HepG2 (cell line): ENCODE data around the gene RAB23. TPM values are rescaled to one million over a fixed set of nuclear protein-coding genes. Genes with fewer than 3 reads are reported as not detected.

Experiments used
- RAD51 ChIP-seq: fragments of 450-650 bp; IDR thresholded peaks from 2 replicates; pipeline ENCODE4 v1.6.1; 2016; ENCODE audit warnings: borderline replicate concordance
- ZEB1 ChIP-seq: IDR thresholded peaks from 2 replicates; pipeline ENCODE4 v1.6.1; 2012; ENCODE audit warnings: mild to moderate bottlenecking, low read depth, inconsistent platforms; ENCODE audit not compliant: insufficient replicate concordance
- ZFP91 ChIP-seq: sonication (generic); formaldehyde crosslinking; IDR thresholded peaks from 2 replicates; pipeline ENCODE4 v1.9.0; 2022; ENCODE audit warnings: missing genetic modification reagents, mild to moderate bottlenecking, borderline replicate concordance
- ZNF318 ChIP-seq: sonication (generic); formaldehyde crosslinking; IDR thresholded peaks from 2 replicates; pipeline ENCODE4 v1.4.0; 2020; ENCODE audit warnings: mild to moderate bottlenecking, missing genetic modification reagents
- ZNF563 ChIP-seq: sonication (generic); formaldehyde crosslinking; IDR thresholded peaks from 2 replicates; pipeline ENCODE4 v1.8.0; 2022; ENCODE audit warnings: mild to moderate bottlenecking, moderate library complexity, missing genetic modification reagents
- ZNF841 ChIP-seq: sonication (generic); formaldehyde crosslinking; IDR thresholded peaks from 2 replicates; pipeline ENCODE4 v1.8.1; 2023; ENCODE audit warnings: missing genetic modification reagents, borderline replicate concordance
- polyA plus RNA-seq, 8 experiments: library from polyadenylated mRNA; depleted of rRNA in 3 of 8; stranded (reverse) in 7 of 8; unstranded in 1 of 8; fragments of >200 nt; fragmentation: Illumina TruSeq in 4 of 8; extraction: Trizol in 4 of 8; gene quantifications; 2 replicates each; pipeline versions ENCODE4 v1.2.1 to v1.2.3, GENCODE V29; 2011 to 2016; ENCODE audit warnings: low read depth in 4 of 8, missing spikeins in 1 of 8, mixed read lengths in 1 of 8; ENCODE audit not compliant: insufficient read depth in 1 of 8
- total RNA-seq, 5 experiments: library from RNA; depleted of rRNA; stranded (reverse); fragments of >200 nt; fragmentation: Illumina TruSeq; extraction: Trizol; gene quantifications; 2 replicates each; pipeline ENCODE4 v1.2.3, GENCODE V29; 2016; ENCODE audit warnings: low read depth in 1 of 5
- TF ChIP-seq, protein P1 (sequence below): sonication (generic); formaldehyde crosslinking; IDR thresholded peaks from 2 replicates; pipeline ENCODE4 v1.9.0; 2021; ENCODE audit warnings: missing genetic modification reagents, borderline replicate concordance
- TF ChIP-seq, protein P2 (sequence below): sonication (generic); formaldehyde crosslinking; IDR thresholded peaks from 2 replicates; pipeline ENCODE4 v1.4.0; 2020; ENCODE audit warnings: mild to moderate bottlenecking, missing genetic modification reagents, borderline replicate concordance

The RAB23 gene
- total and polyA plus RNA-seq, 2 of the 13 experiments (the other 11 are each of a cell fraction or from before 2014, with no cell fraction given) = 5.5 to 16.4 TPM

- TF ChIP-seq, protein P1, sequence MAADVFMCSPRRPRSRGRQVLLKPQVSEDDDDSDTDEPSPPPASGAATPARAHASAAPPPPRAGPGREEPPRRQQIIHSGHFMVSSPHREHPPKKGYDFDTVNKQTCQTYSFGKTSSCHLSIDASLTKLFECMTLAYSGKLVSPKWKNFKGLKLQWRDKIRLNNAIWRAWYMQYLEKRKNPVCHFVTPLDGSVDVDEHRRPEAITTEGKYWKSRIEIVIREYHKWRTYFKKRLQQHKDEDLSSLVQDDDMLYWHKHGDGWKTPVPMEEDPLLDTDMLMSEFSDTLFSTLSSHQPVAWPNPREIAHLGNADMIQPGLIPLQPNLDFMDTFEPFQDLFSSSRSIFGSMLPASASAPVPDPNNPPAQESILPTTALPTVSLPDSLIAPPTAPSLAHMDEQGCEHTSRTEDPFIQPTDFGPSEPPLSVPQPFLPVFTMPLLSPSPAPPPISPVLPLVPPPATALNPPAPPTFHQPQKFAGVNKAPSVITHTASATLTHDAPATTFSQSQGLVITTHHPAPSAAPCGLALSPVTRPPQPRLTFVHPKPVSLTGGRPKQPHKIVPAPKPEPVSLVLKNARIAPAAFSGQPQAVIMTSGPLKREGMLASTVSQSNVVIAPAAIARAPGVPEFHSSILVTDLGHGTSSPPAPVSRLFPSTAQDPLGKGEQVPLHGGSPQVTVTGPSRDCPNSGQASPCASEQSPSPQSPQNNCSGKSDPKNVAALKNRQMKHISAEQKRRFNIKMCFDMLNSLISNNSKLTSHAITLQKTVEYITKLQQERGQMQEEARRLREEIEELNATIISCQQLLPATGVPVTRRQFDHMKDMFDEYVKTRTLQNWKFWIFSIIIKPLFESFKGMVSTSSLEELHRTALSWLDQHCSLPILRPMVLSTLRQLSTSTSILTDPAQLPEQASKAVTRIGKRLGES = peak; percentile 83
- TF ChIP-seq ZNF563 (CRISPR knock-in tag) (peak; percentile 95), ZNF841 (peak; percentile 74; the same call in 1 of the 2 replicates), ZNF318 (no peak), ZFP91 (CRISPR knock-in tag) (peak; percentile 97), RAD51 (no peak), ZEB1 (peak; percentile 67)
- TF ChIP-seq, protein P2, sequence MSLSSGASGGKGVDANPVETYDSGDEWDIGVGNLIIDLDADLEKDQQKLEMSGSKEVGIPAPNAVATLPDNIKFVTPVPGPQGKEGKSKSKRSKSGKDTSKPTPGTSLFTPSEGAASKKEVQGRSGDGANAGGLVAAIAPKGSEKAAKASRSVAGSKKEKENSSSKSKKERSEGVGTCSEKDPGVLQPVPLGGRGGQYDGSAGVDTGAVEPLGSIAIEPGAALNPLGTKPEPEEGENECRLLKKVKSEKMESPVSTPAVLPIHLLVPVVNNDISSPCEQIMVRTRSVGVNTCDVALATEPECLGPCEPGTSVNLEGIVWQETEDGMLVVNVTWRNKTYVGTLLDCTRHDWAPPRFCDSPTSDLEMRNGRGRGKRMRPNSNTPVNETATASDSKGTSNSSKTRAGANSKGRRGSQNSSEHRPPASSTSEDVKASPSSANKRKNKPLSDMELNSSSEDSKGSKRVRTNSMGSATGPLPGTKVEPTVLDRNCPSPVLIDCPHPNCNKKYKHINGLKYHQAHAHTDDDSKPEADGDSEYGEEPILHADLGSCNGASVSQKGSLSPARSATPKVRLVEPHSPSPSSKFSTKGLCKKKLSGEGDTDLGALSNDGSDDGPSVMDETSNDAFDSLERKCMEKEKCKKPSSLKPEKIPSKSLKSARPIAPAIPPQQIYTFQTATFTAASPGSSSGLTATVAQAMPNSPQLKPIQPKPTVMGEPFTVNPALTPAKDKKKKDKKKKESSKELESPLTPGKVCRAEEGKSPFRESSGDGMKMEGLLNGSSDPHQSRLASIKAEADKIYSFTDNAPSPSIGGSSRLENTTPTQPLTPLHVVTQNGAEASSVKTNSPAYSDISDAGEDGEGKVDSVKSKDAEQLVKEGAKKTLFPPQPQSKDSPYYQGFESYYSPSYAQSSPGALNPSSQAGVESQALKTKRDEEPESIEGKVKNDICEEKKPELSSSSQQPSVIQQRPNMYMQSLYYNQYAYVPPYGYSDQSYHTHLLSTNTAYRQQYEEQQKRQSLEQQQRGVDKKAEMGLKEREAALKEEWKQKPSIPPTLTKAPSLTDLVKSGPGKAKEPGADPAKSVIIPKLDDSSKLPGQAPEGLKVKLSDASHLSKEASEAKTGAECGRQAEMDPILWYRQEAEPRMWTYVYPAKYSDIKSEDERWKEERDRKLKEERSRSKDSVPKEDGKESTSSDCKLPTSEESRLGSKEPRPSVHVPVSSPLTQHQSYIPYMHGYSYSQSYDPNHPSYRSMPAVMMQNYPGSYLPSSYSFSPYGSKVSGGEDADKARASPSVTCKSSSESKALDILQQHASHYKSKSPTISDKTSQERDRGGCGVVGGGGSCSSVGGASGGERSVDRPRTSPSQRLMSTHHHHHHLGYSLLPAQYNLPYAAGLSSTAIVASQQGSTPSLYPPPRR (CRISPR knock-in tag) = peak; percentile 72
Observed at GRCh38 chr6:57172136-57173055, 49.7 kb downstream of the RAB23 start, which contains the start of gene BAG2 (continued).
